Midbrain (tissue), 1 donor: Measurements from ENCODE around the gene KIAA1614.
"Not testable (repeated sequence)": the region's sequence is repeated elsewhere in the genome, so short reads cannot be mapped to it uniquely, and the experiment has no call there.

Experiments
- DNase-seq: peaks from one replicate; lab custom pipeline; 2025; lab: John Stamatoyannopoulos, UW

Gene KIAA1614

GRCh38 chr1:180946056-180946455 lies 33.4 kb downstream of the KIAA1614 start:
- DNase-seq, result no peak

GRCh38 chr1:180946541-180947498 lies 34.1 kb downstream of the KIAA1614 start:
- no peak for DNase-seq

- no peak for DNase-seq
These were observed 34.8 kb downstream of the KIAA1614 start for GRCh38 chr1:180947499-180947885.

- DNase-seq, result no peak
These were observed 35.4 kb downstream of the KIAA1614 start for GRCh38 chr1:180947901-180948640.

- DNase-seq, result no peak
These were observed 36.2 kb downstream of the KIAA1614 start for GRCh38 chr1:180948641-180949615.

- no peak for DNase-seq
These were observed 36.9 kb downstream of the KIAA1614 start for GRCh38 chr1:180949616-180950000.

- no peak for DNase-seq
These were observed 37.6 kb downstream of the KIAA1614 start for GRCh38 chr1:180950321-180950720.

- no peak for DNase-seq
These were observed 38.6 kb downstream of the KIAA1614 start for GRCh38 chr1:180951186-180951745.

- DNase-seq, result no peak
These were observed 39.3 kb downstream of the KIAA1614 start for GRCh38 chr1:180951836-180952656.

- DNase-seq, result no peak
These were observed 39.9 kb downstream of the KIAA1614 start for GRCh38 chr1:180952657-180953013.

- no peak for DNase-seq
These were observed 40.8 kb downstream of the KIAA1614 start for GRCh38 chr1:180953291-180954004.

GRCh38 chr1:180954005-180954800 lies 41.5 kb downstream of the KIAA1614 start:
- peak; percentile 71 for DNase-seq

- no peak for DNase-seq
These were observed 42.1 kb downstream of the KIAA1614 start for GRCh38 chr1:180954801-180955165.

- DNase-seq, result no peak
These were observed 43.4 kb downstream of the KIAA1614 start for GRCh38 chr1:180956028-180956640.

GRCh38 chr1:180959620-180960019 lies 46.9 kb downstream of the KIAA1614 start:
- DNase-seq, result not testable (repeated sequence)

GRCh38 chr1:180961622-180962021 lies 48.9 kb downstream of the KIAA1614 start:
- no peak for DNase-seq

GRCh38 chr1:180962178-180962577 lies 49.5 kb downstream of the KIAA1614 start:
- no peak for DNase-seq

- no peak for DNase-seq
These were observed 51.4 kb downstream of the KIAA1614 start for GRCh38 chr1:180964056-180964455.

GRCh38 chr1:180964595-180964994 lies 51.9 kb downstream of the KIAA1614 start:
- no peak for DNase-seq
